Motor neuron (in vitro differentiated cells): ENCODE measurements around the gene SYNGR3. TPM values are rescaled to one million over a fixed set of nuclear protein-coding genes. Genes with fewer than 3 reads are reported as not detected.
A peak's percentile ranks its signal among the peaks of the same experiment; 100 is the strongest.

Experiments used
- ATAC-seq, 8 experiments: fragments of 200-7000 bp; cut with Tn5 transposase; replicated peaks in 6 of 8; 2 replicates each; pipeline ENCODE4 v1.8.0; 2021; ENCODE audit warnings: mild to moderate bottlenecking in 8 of 8, moderate library complexity in 8 of 8
- H3K27ac ChIP-seq, 2 donors: fragments of 250-450 bp; sonication (Bioruptor Pico); 2 replicates each; pipeline ENCODE4 v1.9.0; 2021; ENCODE audit warnings: antibody characterized with exemption in 2 of 2, mild to moderate bottlenecking in 2 of 2, moderate library complexity in 1 of 2
- H3K4me1 ChIP-seq, 2 donors: fragments of 250-450 bp; sonication (Bioruptor Pico); replicated peaks in 1 of 2; 2 replicates each; pipeline ENCODE4 v1.6.1; 2021; ENCODE audit warnings: antibody characterized with exemption in 2 of 2, mild to moderate bottlenecking in 2 of 2, moderate library complexity in 1 of 2
- H3K4me3 ChIP-seq, 5 donors: fragments of 250-450 bp; sonication (Bioruptor Pico); 2 replicates each; pipeline ENCODE4 v1.9.0; 2021; ENCODE audit warnings: antibody characterized with exemption in 5 of 5, mild to moderate bottlenecking in 5 of 5, moderate library complexity in 4 of 5
- WGBS, 10 experiments: fragments of 450-650 bp; shearing (Covaris generic); methylation state at CpG; one replicate each; pipeline ENCODE4 v1.0.0; 2022; 5-methylcytosine and 5-hydroxymethylcytosine counted together
- in situ Hi-C, 9 experiments: fragments of 400-800 bp; cut with MboI; loops; one replicate each; pipeline ENCODE4 v1.15.0; 2021; ENCODE audit warnings: low sequenced_read_pairs in 9 of 9, low pct_unique_long_range_greater_than_20kb in 2 of 9; ENCODE audit not compliant: unreplicated experiment in 9 of 9
- total RNA-seq, 8 experiments: library from RNA; unstranded; fragments of 300-600 nt; gene quantifications; 2 replicates each; pipeline versions ENCODE4 v1.2.3 to v1.2.4, GENCODE V29; 2022

SYNGR3 gene
- total RNA-seq, 8 experiments from 2014 or later, result 0.36 to 54.5 (median 18.2) TPM

DNA sequence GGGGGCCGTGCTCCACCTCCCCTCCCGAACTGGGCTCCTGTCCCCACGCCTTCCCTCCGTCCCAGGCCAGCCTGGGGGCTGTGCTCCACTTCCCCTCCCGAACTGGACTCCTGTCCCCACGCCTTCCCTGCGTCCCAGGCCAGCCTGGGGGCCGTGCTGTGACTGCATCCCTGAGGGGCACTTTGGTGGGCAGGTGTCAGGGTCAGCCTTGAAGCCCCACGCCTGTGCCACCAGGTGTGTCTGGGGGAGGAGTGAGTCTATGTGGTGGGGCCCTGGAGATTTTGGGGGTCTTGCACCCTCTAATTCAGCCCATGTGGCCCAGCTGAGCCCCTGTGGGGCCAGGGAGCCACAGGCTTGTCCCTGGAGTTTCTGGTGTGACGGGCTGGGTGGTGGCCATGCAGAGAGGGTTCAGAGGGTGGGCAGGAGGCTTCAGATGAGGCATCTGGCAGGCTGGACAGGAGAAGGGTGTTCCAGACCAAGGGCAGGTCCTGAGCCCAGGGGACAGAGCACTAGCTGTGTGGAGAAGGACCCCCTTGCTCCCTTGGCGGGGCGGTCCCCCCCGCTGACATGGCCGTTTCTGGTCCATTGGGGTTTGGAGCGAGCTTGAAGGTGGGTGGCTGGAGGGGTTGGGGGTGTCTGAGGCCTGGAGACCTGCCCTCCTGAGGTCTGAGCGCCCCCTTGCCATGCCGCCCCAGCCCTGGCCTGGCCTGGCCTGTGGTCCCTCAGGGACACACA, 45.1 kb downstream of the SYNGR3 start:
- no peak overlapping the region for H3K4me3 ChIP-seq
- no CpG with 5 or more reads among the region's 17 CpGs for WGBS, 10 experiments
- H3K27ac ChIP-seq, result no peak overlapping the region
- peaks cover 20 to 23% of the 10 kb centered on the region in 2 donors for H3K4me1 ChIP-seq
- in situ Hi-C loops, result loop anchor here in 1 of 9 experiments (25.0 kb wide), 1 partner anchor 102 kb away; the partner anchor contains the start of genes PKD1 and RAB26
- ATAC-seq, result no peak

DNA sequence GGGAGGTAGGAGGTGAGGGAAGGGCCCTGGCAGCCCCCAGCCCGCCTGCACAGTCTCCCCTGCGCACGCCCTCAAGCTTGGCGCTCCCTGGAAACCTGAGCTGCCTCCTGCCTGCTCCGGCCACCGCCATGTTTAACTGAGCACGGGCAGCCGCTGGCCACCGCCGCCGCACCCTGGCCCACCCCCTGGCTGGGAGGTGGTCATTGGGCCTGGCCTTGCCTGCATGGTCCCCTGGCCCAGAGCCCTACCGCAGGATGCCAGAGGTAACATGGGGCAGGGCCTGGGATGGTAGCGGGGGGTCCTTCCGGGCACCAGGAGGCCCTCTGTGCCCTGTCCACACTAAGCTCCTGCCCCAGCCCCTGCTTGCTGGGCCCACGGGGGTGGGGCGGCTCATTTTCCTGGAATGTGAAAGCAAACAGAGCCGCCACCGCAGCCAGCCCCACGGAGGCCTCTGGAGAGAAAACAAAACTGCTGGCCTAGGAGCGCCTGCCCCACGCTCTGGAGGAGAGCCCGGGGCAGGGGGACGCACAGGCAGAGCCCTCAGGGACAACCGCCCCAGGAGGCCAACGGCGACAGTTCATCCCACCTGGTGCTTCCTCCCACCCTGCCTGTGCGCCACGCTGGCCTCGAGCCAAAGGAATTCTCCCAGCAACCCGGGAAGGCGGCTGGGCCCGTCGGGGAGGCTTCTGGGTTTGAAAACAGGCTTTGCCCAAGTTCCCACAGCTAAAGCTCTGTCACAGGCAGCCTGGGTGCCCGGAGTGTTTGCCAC, 45.8 kb downstream of the SYNGR3 start:
- H3K4me3 ChIP-seq, result no peak overlapping the region
- H3K4me1 ChIP-seq, result peaks cover 25 to 31% of the 10 kb centered on the region in 2 donors
- ATAC-seq, result peak; percentile 22 to 66 (median 53)
- in situ Hi-C loops, result loop anchor here in 1 of 9 experiments (25.0 kb wide), 1 partner anchor 102 kb away; the partner anchor contains the start of genes PKD1 and RAB26
- 59 to 66% methylated on average over 4 to 7 of the region's 34 CpGs; no CpG with 5 or more reads in 8 of the 10 experiments for whole genome bisulfite sequencing, 10 experiments
- H3K27ac ChIP-seq, result peak overlapping the region in 1 of 2 donors; percentile 68

DNA sequence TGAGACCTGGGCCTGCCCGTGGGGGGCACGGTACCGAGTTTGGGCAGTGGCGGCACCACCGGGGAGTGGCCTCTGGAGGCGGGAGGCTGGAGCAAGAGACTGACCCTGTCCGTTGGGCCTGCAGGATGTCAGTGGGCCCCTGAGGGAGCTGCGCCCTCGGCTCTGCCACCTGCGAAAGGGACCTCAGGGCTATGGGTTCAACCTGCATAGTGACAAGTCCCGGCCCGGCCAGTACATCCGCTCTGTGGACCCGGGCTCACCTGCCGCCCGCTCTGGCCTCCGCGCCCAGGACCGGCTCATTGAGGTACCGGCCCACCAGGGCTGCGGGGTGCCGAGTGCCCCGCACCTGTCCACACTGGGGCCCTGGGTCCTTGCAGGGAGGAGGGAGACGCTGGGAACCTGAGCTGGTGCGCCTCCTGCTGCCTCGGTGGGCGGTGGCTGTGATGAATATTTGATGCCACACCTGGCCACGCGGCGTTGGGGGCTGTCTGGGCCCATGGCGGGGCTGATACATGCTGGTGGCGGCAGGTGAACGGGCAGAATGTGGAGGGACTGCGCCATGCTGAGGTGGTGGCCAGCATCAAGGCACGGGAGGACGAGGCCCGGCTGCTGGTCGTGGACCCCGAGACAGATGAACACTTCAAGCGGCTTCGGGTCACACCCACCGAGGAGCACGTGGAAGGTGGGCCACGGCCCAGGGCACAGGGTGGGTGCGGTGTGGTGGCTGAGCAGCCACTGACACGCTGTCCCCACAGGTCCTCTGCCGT, 46.6 kb downstream of the SYNGR3 start:
- WGBS, 10 experiments, result 80 to 83% methylated on average over 4 to 8 of the region's 47 CpGs; no CpG with 5 or more reads in 8 of the 10 experiments
- H3K4me1 ChIP-seq, result peaks cover 25 to 31% of the 10 kb centered on the region in 2 donors
- in situ Hi-C loops, result loop anchor here in 1 of 9 experiments (25.0 kb wide), 1 partner anchor 101 kb away; the partner anchor contains the start of genes PKD1 and RAB26
- ATAC-seq, result no peak
- no peak overlapping the region for H3K4me3 ChIP-seq
- peak overlapping the region in 1 of 2 donors; percentile 68 for H3K27ac ChIP-seq

GRCh38 chr16:2037115-2037514, 47.3 kb downstream of the SYNGR3 start:
- H3K4me1 ChIP-seq, result peaks cover 25 to 31% of the 10 kb centered on the region in 2 donors
- in situ Hi-C loops, result loop anchor here in 1 of 9 experiments (25.0 kb wide), 1 partner anchor 100 kb away; the partner anchor contains the start of genes PKD1 and RAB26
- 90 to 100% methylated on average over 1 to 2 of the region's 15 CpGs; no CpG with 5 or more reads in 8 of the 10 experiments for WGBS, 10 experiments
- ATAC-seq, result no peak
- no peak overlapping the region for H3K4me3 ChIP-seq
- no peak overlapping the region for H3K27ac ChIP-seq

DNA sequence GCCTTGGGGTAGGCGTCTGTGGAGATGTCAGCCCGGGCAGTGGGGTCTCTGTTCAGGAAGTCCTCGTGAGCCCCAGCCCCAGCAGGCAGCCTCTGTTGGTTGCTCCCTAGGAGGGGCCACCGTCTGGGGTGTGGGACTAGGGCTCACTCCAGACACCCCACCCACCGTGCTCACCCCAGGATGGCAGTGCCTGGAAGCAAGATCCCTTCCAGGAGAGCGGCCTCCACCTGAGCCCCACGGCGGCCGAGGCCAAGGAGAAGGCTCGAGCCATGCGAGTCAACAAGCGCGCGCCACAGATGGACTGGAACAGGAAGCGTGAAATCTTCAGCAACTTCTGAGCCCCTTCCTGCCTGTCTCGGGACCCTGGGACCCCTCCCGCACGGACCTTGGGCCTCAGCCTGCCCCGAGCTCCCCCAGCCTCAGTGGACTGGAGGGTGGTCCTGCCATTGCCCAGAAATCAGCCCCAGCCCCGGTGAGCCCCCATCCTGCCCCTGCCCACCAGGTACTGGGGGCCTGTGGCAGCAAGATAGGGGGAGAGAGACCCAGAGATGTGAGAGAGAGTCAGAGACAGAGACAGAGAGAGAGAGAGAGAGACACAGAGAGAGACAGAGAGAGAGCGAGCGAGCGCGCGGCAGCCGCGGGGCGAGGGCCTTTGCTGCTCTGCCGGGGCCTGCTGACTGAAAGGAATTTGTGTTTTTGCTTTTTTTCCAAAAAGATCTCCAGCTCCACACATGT, 48.0 kb downstream of the SYNGR3 start:
- Histone ChIP-seq H3K4me3 (no peak overlapping the region), H3K27ac (peak overlapping the region in 1 of 2 donors; percentile 28), H3K4me1 (peaks cover 25 to 36% of the 10 kb centered on the region in 2 donors)
- in situ Hi-C loops, result loop anchor here in 1 of 9 experiments (25.0 kb wide), 1 partner anchor 99 kb away; the partner anchor contains the start of genes PKD1 and RAB26
- 60 to 100% (median 76%) methylated on average over 1 to 10 of the region's 29 CpGs; no CpG with 5 or more reads in 6 of the 10 experiments for WGBS, 10 experiments
- ATAC-seq, result no peak

DNA sequence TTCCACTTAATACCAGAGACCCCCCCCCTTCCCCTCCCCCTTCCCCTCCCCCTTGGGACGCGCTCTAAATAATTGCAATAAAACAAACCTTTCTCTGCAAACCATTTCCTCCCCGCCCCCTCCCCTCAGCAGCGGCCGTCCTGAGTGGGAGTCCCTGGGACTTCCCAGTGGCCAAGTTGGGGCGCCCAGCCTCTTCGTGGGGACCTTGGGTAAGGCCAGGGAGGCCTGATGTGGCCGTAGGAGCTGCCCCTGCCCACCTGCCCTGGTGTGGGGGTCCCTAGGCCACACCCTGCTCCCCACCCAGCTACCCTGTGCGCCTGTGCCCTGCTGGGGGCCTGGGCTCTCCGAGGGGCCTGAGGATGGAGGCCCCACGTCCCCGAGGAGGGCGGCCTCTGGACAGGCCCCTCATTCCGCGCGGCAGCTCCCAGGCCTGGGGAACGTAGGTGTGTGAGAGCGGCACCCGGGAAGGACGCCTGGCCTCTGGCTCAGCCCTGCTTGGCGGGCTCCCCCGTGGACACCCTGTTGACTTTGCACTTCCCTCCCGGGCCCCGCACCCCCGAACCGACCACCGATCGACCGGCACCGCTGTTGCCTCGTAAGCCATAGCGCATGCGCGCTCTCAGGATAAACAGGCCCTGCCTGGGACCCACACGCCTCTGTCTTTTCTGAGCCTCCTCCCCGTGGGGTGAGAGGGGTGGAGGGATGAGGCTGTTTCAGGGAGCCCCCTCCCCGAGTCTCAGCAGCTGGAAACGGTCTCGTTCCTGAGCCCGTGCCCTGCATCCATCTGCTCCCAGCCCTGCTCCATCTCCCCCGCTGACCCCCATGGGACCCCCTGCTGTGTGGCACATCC, 48.8 kb downstream of the SYNGR3 start:
- H3K27ac ChIP-seq, result peak overlapping the region in 1 of 2 donors; percentile 59
- H3K4me3 ChIP-seq, result no peak overlapping the region
- 56 to 85% (median 70%) methylated on average over 2 to 15 of the region's 41 CpGs; no CpG with 5 or more reads in 7 of the 10 experiments for WGBS, 10 experiments
- H3K4me1 ChIP-seq, result peaks cover 25 to 36% of the 10 kb centered on the region in 2 donors
- in situ Hi-C loops, result loop anchor here in 1 of 9 experiments (25.0 kb wide), 1 partner anchor 99 kb away; the partner anchor contains the start of genes PKD1 and RAB26
- ATAC-seq, result no peak

- Histone ChIP-seq H3K4me3 (no peak overlapping the region), H3K4me1 (peaks cover 25 to 36% of the 10 kb centered on the region in 2 donors), H3K27ac (peak overlapping the region; percentile 44 to 74)
- in situ Hi-C loops, result loop anchor here in 1 of 9 experiments (25.0 kb wide), 1 partner anchor 98 kb away; the partner anchor contains the start of genes PKD1 and RAB26
- WGBS, 10 experiments, result 0 to 63% methylated on average over 2 to 5 of the region's 29 CpGs; no CpG with 5 or more reads in 8 of the 10 experiments
- peak; percentile 41 to 82 (median 60) for ATAC-seq
Measured at GRCh38 chr16:2039274-2040031, 49.7 kb downstream of the SYNGR3 start.

DNA sequence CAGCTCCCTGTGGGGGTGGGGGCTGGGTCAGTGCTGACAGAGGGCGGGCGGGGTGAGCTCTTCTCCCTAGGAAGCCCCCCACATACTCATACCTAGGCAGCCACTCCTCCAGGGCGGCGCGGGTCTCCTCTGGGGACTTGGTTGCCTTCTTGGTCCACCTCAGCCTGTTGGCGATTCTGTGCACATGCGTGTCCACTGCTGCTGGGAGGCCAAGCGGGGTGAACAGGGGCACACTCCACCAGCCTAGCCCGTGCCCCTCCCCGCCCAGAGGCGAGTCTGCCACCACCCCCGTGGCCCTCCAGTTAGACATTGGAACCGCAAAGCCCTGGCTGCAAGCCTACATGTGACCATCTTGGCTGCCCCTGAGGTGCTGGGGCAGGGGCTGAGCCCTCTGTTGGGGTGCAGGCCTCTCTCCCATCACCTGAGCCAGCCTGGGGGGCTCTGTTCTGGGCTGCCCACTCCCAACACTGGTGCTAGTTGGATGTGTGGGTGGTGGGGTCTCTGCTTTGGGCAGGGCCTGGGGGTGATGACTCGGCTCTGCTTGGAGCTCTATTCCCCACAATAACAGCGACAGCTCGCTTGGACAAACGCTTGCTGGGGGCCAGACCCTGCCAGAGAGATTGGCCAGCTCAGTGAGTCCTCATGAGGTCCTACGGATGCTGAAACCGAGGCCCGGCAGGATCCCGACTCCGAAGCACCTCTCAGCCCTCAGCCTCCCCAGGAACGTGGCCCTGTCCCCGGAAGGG, 50.4 kb downstream of the SYNGR3 start:
- peak in 1 of 8 experiments; percentile 4 for ATAC-seq
- 87 to 100% methylated on average over 1 to 3 of the region's 24 CpGs; no CpG with 5 or more reads in 8 of the 10 experiments for WGBS, 10 experiments
- in situ Hi-C loops, result loop anchor here in 1 of 9 experiments (25.0 kb wide), 1 partner anchor 97 kb away; the partner anchor contains the start of genes PKD1 and RAB26
- peak overlapping the region; percentile 44 to 74 for H3K27ac ChIP-seq
- H3K4me1 ChIP-seq, result peaks cover 25 to 36% of the 10 kb centered on the region in 2 donors
- H3K4me3 ChIP-seq, result no peak overlapping the region

GRCh38 chr16:2040787-2041522, 51.2 kb downstream of the SYNGR3 start:
- in situ Hi-C loops, result loop anchor here in 1 of 9 experiments (25.0 kb wide), 1 partner anchor 96 kb away; the partner anchor contains the start of genes PKD1 and RAB26
- 60 to 91% (median 77%) methylated on average over 2 to 12 of the region's 20 CpGs; no CpG with 5 or more reads in 5 of the 10 experiments for WGBS, 10 experiments
- peak overlapping the region in 1 of 2 donors; percentile 74 for H3K27ac ChIP-seq
- no peak overlapping the region for H3K4me3 ChIP-seq
- peaks cover 20 to 30% of the 10 kb centered on the region in 2 donors for H3K4me1 ChIP-seq
- no peak for ATAC-seq
